GM20431 (cell line): Measurements from ENCODE around the gene CSKMT.
"Not testable (repeated sequence)": the region's sequence is repeated elsewhere in the genome, so short reads cannot be mapped to it uniquely, and the experiment has no call there.

Experiments
- in situ Hi-C: fragments of 300-500 bp; cut with MseI, MboI; formaldehyde crosslinking; loops from one replicate; pipeline ENCODE4 v1.15.0; 2020; ENCODE audit warnings: low sequenced_read_pairs; ENCODE audit not compliant: unreplicated experiment

CSKMT gene

DNA sequence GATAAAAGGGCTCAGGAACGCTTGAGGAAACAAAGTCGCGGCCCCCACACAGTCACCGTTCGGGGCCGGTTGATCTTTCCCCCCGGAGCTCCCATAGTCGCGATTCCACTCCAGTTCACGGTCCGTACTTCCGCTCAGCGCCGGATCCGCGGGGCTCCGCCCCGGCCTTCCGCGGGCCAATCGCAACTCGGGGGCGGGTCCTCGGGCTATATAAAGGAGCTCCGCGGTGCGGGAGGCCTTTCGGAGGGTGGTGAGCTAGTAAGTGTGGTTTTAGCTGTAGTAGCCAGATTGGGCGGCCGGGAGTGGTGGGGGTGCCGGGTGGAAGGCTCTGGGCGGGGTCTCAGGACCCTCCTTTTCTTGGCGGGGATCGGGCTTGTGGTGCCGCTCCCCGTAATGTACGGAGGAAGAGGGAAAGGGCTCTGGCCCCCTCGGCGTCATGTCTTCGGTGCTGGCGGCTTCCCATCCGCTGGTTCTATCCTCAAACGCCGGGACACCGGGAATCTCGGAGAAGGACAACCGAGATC lies at the start of gene CSKMT, which contains the start of gene C11orf98:
TSS of gene CSKMT (plus strand) at position 238 of the 524 bp plus-strand sequence. CDS start 568 bp downstream, outside the sequence.
TSS of gene C11orf98 (minus strand) at position 136 of the 524 bp plus-strand sequence. CDS start at position 95, 41 bp downstream.
- in situ Hi-C loops = no loop called here

GRCh38 chr11:62615521-62615920 lies 49.6 kb upstream of the CSKMT start:
- in situ Hi-C loops = no loop called here

- in situ Hi-C loops = not testable (repeated sequence)
These were observed 48.2 kb upstream of the CSKMT start for GRCh38 chr11:62616957-62617356.

DNA sequence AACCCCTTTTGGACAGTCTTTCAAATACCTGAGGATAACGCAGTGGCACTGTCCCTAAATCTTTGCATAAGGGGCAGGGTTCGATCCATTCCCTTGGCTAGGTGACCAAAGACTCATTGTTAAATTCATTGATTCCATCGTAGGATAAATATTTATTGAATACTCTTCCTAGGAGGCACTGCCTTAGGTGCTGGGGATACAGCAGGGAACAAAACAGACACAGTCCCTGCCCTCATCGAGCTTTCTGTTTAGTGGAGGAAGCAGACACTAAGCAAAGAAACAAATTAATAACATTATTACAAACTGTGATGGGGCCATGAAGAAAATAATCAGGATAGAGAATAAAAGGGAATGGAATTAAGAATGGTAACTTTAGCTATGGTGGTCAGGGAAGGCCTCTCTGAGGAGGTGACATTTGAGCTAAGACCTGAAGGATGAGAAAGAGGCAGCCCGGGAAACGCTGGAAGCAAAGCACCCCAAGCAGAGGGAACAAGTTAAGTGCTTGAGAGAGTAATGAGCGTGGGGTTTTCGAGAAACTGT lies 44.0 kb upstream of the CSKMT start:
- in situ Hi-C loops = no loop called here

DNA sequence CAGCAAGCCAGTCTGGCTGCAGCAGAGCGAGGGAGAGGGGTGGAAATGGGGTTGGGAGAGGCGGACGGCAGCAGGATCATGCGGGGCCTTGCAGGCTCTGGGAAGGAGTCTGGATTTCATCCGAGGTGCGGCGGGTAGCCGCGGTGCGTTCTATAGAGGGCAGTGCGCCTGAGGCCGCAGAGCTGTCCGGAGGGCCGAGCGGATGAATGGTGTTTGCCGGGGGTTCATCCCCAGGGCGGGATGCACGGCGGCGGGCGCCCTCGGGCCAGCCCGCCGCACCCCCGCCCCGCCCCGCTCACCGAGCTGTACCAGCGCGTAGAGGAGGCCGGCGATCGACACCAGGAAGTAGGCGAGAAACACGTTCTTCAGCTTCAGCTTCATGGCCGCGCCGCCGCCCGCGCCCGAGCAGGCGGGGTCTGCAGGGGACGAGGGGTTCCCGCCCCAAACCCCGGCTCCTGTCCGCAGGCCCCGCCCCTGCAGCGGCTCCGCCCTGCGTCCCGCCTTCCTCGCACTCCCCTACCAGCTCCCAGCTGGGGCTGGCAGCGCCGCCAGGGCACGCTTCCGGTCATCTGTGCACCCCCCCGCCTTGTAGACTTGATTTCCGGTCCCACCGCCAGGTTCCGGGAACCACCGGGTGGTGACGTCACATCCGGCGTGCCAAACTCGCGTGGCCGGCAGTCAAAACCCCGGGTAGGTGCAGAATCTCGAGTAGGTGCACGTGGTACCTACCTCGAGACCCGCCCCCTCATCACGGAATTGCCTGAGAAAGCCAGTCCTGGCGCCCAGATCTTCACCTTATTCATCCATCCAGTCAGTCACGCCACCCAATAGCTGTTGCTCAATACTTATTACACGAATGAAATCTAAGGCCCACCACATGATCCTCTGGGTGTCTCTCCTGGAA lies 43.3 kb upstream of the CSKMT start, which contains the start of gene B3GAT3:
TSS of gene B3GAT3 (minus strand) at position 420 of the 904 bp plus-strand sequence. CDS start at position 381, 39 bp downstream.
- in situ Hi-C loops = no loop called here

GRCh38 chr11:62622476-62623089 lies 42.5 kb upstream of the CSKMT start:
- in situ Hi-C loops = no loop called here

DNA sequence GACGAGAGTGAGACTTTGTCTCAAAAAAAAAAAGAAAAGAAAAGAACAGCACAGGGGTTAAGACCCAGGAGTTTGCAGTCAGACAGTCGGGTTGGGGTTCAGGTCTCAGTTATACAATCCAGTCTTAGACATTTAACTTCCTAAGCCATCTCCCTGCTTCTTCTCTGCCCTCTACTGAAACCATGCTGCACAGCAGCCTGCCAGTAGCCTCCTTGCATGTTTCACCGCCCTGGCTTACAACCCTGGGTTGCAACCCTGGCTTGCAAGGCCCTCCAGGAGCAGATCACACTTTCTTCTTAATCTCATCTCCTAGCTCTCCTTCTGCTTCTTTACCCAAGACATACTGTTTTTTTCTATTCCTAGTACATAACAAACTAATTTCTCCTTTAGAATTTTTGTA lies 37.4 kb upstream of the CSKMT start:
- in situ Hi-C loops = no loop called here

DNA sequence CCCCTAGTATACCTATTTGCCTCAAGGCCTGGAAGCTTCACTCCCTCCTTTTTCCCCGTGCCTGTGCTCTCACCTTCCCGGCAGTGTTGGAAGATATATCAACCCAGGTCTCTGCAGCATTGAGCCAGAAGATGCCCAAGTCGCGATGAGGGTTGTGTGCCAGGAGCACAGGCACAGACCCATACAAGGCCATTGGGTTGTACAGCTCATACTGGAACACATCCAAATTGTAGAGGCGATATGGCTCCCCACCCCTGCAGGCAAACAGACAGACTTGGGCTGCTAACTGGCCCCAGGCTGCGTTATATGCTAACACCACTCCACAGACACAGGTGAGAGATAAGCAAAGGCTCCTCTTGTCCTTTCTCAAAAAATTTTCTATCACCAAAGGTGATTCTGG lies 32.6 kb upstream of the CSKMT start:
- in situ Hi-C loops = no loop called here

DNA sequence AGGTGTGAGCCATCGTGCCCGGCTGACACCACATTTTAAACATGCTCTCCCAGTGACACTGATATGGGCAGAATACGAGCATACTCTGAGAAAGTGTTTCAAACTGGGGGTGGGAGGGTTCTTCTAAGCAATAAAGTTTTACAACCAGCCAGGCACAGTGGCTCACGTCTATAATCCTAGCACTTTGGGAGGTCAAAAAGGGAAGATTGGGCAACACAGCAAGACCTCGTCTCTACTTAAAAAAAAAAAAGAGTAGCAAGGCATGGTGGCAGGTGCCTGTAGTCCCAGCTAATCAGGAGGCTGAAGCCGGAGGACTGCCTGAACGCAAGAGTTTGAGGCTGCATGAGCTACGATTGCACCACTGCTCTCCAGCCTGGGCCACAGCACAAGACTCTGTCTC lies 20.9 kb upstream of the CSKMT start:
- in situ Hi-C loops = no loop called here

DNA sequence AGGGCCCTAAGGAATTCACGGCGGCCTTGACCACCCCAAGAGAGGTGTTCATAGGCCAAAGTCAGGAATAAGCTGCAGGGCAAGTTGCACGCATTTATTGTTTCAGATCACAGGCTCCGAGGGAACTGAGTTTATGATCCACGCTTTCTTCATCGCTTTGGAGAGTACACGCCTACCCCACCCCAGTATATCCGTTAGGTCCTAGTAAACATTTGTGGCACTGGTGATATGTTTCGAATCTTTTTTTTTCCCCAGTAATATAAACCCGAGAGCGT lies 19.5 kb upstream of the CSKMT start:
- in situ Hi-C loops = no loop called here

- in situ Hi-C loops = no loop called here
These were observed 18.9 kb upstream of the CSKMT start, which contains the start of gene GANAB for GRCh38 chr11:62645946-62646824. GANAB (minus strand) TSS chr11:62646613; CDS start chr11:62646599, 14 bp downstream.

DNA sequence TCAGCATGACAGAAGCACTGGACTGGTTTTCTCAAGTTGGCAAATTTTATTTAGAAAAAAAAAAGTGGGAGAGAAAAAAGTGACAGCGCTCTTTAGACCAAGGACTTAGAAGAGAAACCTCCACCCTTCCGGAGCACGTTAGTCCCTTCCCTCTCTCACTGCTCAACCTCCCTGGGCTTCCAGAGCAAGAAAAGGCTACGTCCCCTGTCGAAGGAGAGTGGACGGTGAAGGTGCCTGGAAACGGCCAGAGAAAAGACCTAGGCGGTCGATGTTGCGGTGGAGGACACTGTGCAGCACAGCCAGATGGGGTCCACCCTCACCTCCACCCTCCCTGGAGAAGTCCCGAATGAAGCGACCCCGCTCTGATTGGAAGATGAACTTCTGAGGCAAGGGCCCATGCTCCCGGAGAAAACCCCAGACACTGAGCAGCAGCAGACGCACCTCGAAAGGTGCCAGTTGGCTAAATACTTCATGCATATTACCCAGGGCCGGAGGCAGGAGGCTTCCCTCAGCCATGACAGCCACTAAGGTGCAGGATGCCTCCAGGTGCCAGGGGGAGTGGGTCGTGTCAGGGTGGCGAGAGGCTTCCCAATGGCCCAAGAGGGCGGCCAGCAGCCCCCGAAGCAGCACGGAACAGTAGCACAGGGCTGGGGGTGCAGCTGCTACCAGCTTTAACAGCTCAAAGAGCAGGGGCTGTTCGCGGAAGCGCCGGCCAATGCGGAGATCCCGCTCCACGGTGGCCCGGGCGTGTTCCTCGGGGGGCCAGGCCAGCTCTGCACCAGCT lies 18.1 kb upstream of the CSKMT start:
- in situ Hi-C loops = no loop called here

- in situ Hi-C loops = no loop called here
These were observed 17.5 kb upstream of the CSKMT start for GRCh38 chr11:62647609-62648005.

GRCh38 chr11:62648185-62648966 lies 16.7 kb upstream of the CSKMT start:
- in situ Hi-C loops = no loop called here

GRCh38 chr11:62648967-62649364 lies 16.1 kb upstream of the CSKMT start:
- in situ Hi-C loops = no loop called here

DNA sequence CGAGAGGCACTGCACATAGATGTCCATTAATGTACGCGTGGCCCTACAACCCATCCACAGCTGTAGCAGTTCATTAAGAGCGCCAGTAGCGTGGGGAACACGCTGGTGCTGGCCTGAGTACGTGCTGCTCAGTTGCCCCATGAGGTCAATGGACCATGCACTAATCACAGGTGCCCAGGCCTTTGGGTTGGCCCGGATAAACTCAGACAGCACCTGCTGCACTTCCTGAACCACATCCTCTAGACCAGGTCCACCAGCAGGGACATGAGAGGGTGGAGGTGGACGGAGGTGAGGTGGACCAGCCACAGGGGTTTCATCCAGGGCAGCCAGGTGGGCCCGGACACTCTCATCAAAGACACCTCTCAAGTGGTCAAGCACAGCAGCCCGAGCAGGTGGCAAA lies 15.6 kb upstream of the CSKMT start:
- in situ Hi-C loops = no loop called here

GRCh38 chr11:62650283-62650682 lies 14.8 kb upstream of the CSKMT start:
- in situ Hi-C loops = not testable (repeated sequence)
